Spleen (tissue), 11 donors: ENCODE data around the gene DCX. TPM values are rescaled to one million over a fixed set of nuclear protein-coding genes. Genes with fewer than 3 reads are reported as not detected.

Experiments
- DNase-seq: peaks from one replicate; pipeline ENCODE4 v3.0.0-alpha.2; 2020
- H3K27ac ChIP-seq, 8 donors: fragments of 200-600 bp; sonication (generic) in 7 of 8; 1 replicate in 4 of 8; 2 replicates in 4 of 8; pipeline versions ENCODE4 v1.5.0 to v1.8.0; 2016 to 2021; ENCODE audit warnings: inconsistent platforms in 4 of 8, mild to moderate bottlenecking in 4 of 8, moderate library complexity in 1 of 8
- H3K27me3 ChIP-seq, 7 donors: fragments of 200-600 bp; sonication (generic) in 6 of 7; replicated peaks in 1 of 7; 1 replicate in 4 of 7; 2 replicates in 3 of 7; pipeline versions ENCODE4 v1.5.0 to v1.8.0; 2016 to 2021; ENCODE audit warnings: inconsistent platforms in 3 of 7, mild to moderate bottlenecking in 1 of 7
- H3K36me3 ChIP-seq, 6 donors: fragments of 200-600 bp; sonication (generic) in 5 of 6; 1 replicate in 4 of 6; 2 replicates in 2 of 6; pipeline versions ENCODE4 v1.5.0 to v1.8.0; 2016 to 2021; ENCODE audit warnings: inconsistent platforms in 2 of 6
- H3K4me1 ChIP-seq, 6 donors: fragments of 200-600 bp; sonication (generic) in 5 of 6; 1 replicate in 3 of 6; 2 replicates in 3 of 6; pipeline versions ENCODE4 v1.5.0 to v1.8.0; 2016 to 2021; ENCODE audit warnings: inconsistent platforms in 3 of 6
- H3K4me3 ChIP-seq, 8 donors: fragments of 200-600 bp; sonication (generic) in 7 of 8; 1 replicate in 4 of 8; 2 replicates in 4 of 8; pipeline versions ENCODE4 v1.5.0 to v1.8.0; 2016 to 2021; ENCODE audit warnings: inconsistent platforms in 4 of 8, mild to moderate bottlenecking in 4 of 8, moderate library complexity in 2 of 8
- H3K9me3 ChIP-seq, 8 donors: fragments of 200-600 bp; sonication (generic) in 7 of 8; 1 replicate in 4 of 8; 2 replicates in 4 of 8; pipeline versions ENCODE4 v1.5.0 to v1.8.0; 2016 to 2021; ENCODE audit warnings: inconsistent platforms in 4 of 8
- POLR2A ChIP-seq, 3 donors: fragments of 450-650 bp; IDR thresholded peaks; one replicate each; pipeline ENCODE4 v1.5.1; 2017; ENCODE audit warnings: antibody characterized with exemption in 3 of 3, mild to moderate bottlenecking in 1 of 3
- POLR2AphosphoS5 ChIP-seq, 3 donors: sonication (generic); formaldehyde crosslinking; IDR thresholded peaks; one replicate each; pipeline ENCODE4 v1.5.1; 2017; ENCODE audit warnings: antibody characterized with exemption in 3 of 3
- WGBS, 5 donors: extraction: QIAGEN DNeasy Blood & Tissue Kit in 3 of 5; methylation state at CpG; one replicate each; pipeline versions ENCODE4 v1.1.5 to v1.1.7; 2013 to 2018; 5-methylcytosine and 5-hydroxymethylcytosine counted together
- intact Hi-C: fragments of 100-400 bp; cut with DNase I; formaldehyde crosslinking; loops from one replicate; pipeline ENCODE4 v1.15.0; 2023; ENCODE audit warnings: low total_unique reads
- polyA plus RNA-seq, 3 donors: library from polyadenylated mRNA; stranded (reverse); fragments of 200-250 nt; gene quantifications; one replicate each; pipeline ENCODE4 v1.2.1, GENCODE V29; 2013
- total RNA-seq, 7 donors: library from RNA; depleted of rRNA in 3 of 7; stranded (reverse); fragments of >200 nt in 3 of 7; fragmentation: NEBNext Ultra II Directional in 4 of 7; extraction: Animal tissue kit (Norgen Biotek cat#: 25700) in 4 of 7; gene quantifications; one replicate each; pipeline versions ENCODE4 v1.1.0 to v1.2.1, GENCODE V29; 2016 to 2021
- TF ChIP-seq, protein P1 (sequence below), 11 experiments: fragments of 200-600 bp in 7 of 11; fragments of 450-650 bp in 4 of 11; sonication (generic) in 4 of 11; IDR thresholded peaks in 8 of 11; conservative IDR thresholded peaks in 3 of 11; 1 replicate in 7 of 11; 2 replicates in 4 of 11; pipeline versions ENCODE4 v1.4.0 to v1.8.0; 2016 to 2021; ENCODE audit warnings: antibody characterized with exemption in 11 of 11, inconsistent platforms in 4 of 11, mild to moderate bottlenecking in 1 of 11
- donor health status: healthy with polysubstance abuse.
- donor health status: DM: no; HTN: no; CAD: no; lungs with moderate emphysema.
- donor health status: DM: no; HTN: no; CAD: no.
- donor health status: Bipolar disorder and iron deficiency.
- donor health status: healthy.
- donor health status: DM: no; HTN: no; CAD: no.
- donor health status: DM: yes; HTN: yes; CAD: no.

The DCX gene
- total and polyA plus RNA-seq, 10 donors, result 0.02 to 0.06 (median 0.02) TPM; not detected in 7

DNA sequence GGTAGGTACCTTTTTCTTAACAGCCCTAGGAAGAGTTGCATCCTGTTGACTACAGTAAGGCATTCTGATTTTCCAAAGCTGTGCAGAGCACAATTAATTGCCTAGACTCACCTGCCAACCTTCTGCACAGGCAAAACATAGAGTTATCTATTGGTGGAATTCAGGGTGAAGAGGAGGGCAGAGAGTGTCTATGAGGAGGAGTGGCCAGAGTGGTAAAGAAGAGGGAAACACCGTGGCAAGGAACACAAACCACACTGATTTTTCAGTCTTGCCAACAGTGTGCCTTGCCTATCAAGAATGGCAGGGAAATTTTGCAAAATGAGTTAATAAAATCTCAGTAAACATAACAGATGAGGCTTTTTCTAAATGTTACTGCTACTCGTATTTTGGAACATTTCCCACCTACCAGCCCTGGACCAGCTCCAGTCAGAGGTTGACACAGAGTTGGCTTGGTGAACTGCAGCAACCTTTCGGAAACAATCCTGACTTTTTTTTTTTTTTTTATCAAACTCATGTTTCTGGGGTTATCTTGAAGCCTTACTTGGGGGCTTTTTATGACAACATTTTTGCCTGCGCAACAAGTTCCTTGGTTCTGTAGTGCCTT lies 73.8 kb downstream of the DCX start:
- intact Hi-C loops, result no loop called here
- TF ChIP-seq POLR2AphosphoS5 (IDR thresholded peaks at IDR 0.05), result no peak
- TF ChIP-seq, protein P1, sequence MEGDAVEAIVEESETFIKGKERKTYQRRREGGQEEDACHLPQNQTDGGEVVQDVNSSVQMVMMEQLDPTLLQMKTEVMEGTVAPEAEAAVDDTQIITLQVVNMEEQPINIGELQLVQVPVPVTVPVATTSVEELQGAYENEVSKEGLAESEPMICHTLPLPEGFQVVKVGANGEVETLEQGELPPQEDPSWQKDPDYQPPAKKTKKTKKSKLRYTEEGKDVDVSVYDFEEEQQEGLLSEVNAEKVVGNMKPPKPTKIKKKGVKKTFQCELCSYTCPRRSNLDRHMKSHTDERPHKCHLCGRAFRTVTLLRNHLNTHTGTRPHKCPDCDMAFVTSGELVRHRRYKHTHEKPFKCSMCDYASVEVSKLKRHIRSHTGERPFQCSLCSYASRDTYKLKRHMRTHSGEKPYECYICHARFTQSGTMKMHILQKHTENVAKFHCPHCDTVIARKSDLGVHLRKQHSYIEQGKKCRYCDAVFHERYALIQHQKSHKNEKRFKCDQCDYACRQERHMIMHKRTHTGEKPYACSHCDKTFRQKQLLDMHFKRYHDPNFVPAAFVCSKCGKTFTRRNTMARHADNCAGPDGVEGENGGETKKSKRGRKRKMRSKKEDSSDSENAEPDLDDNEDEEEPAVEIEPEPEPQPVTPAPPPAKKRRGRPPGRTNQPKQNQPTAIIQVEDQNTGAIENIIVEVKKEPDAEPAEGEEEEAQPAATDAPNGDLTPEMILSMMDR (IDR thresholded peaks at IDR 0.05 in 8 of 11, conservative IDR thresholded peaks at IDR 0.05 in 3 of 11), result no peak
- no peak for TF ChIP-seq POLR2A (IDR thresholded peaks at IDR 0.05)

DNA sequence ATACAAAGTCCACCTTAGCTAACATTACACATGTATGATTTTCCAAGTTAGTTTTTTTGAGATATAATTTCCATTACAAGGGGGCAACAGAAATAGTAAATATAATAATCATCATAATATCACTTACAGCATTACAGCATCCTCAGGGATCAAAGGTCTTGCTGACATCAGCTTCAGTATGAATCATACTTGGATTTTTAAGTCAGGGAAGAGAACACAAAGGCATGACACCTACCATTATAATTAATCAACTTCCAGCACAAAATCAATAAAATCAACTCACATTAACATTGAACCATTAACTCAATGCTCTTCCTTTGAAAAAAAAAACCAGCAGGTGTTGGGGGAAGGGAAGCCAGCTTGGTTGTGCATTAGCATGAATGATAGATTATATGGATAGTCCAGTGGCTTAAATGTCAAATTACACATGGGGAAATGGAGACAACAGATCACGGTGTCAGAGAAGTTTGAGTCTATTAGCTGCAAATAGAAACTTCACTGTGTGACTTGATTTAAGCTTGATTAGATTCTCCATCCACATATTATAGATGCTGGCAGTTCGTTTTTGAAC lies 74.8 kb downstream of the DCX start:
- TF ChIP-seq POLR2AphosphoS5 (IDR thresholded peaks at IDR 0.05), result no peak
- no peak for TF ChIP-seq POLR2A (IDR thresholded peaks at IDR 0.05)
- TF ChIP-seq, protein P1 (IDR thresholded peaks at IDR 0.05 in 8 of 11, conservative IDR thresholded peaks at IDR 0.05 in 3 of 11), result no peak
- DNase-seq, result no peak
- intact Hi-C loops, result no loop called here
- Histone ChIP-seq H3K9me3 (no peaks in the 10 kb centered on the region), H3K4me1 (no peaks in the 10 kb centered on the region), H3K27ac (no peak overlapping the region), H3K4me3 (no peak overlapping the region), H3K27me3 (peaks cover 0 to 13% (median 0%) of the 10 kb centered on the region in 7 donors), H3K36me3 (no peaks in the 10 kb centered on the region)
- WGBS, 5 donors, result 44 to 62% (median 51%) methylated on average over 2 of the region's 2 CpGs

More for the DNA sequence above, 73.8 kb downstream of the DCX start:
- H3K9me3 ChIP-seq, result no peaks in the 10 kb centered on the region
- H3K27ac ChIP-seq, result no peak overlapping the region
- H3K4me3 ChIP-seq, result no peak overlapping the region
- H3K4me1 ChIP-seq, result no peaks in the 10 kb centered on the region
- DNase-seq, result no peak
- H3K36me3 ChIP-seq, result no peaks in the 10 kb centered on the region
- 75 to 84% (median 79%) methylated on average over 4 of the region's 4 CpGs for WGBS, 5 donors
- H3K27me3 ChIP-seq, result peaks cover 0 to 13% (median 0%) of the 10 kb centered on the region in 7 donors

DNA sequence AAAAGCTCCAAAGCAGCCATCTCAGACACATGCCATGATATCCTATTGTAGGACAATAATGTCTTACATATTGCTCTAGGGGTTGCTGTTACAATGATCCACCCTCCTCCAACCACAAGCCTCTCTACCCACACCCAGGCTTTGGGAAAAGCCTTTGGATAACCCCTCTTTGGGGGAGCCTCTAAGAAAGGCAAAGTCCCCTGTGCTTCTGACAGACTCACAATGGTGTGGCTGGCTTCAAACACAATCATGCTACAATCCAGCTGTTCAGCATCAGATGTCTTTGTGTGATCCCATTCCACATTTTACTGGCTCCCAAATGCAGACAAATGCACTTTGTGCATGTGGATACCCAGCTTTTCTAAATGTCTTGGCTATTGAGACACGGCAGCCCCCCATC lies 75.9 kb downstream of the DCX start:
- DNase-seq, result no peak
- H3K4me1 ChIP-seq, result no peaks in the 10 kb centered on the region
- peaks cover 0 to 13% (median 0%) of the 10 kb centered on the region in 7 donors for H3K27me3 ChIP-seq
- H3K9me3 ChIP-seq, result no peaks in the 10 kb centered on the region
- no peak overlapping the region for H3K27ac ChIP-seq
- H3K4me3 ChIP-seq, result no peak overlapping the region
- TF ChIP-seq POLR2AphosphoS5 (IDR thresholded peaks at IDR 0.05) (no peak), POLR2A (IDR thresholded peaks at IDR 0.05) (no peak)
- TF ChIP-seq, protein P1 (IDR thresholded peaks at IDR 0.05 in 8 of 11, conservative IDR thresholded peaks at IDR 0.05 in 3 of 11), result no peak
- WGBS, 5 donors, result 64 to 88% (median 80%) methylated on average over 1 of the region's 1 CpG
- intact Hi-C loops, result no loop called here
- H3K36me3 ChIP-seq, result no peaks in the 10 kb centered on the region

DNA sequence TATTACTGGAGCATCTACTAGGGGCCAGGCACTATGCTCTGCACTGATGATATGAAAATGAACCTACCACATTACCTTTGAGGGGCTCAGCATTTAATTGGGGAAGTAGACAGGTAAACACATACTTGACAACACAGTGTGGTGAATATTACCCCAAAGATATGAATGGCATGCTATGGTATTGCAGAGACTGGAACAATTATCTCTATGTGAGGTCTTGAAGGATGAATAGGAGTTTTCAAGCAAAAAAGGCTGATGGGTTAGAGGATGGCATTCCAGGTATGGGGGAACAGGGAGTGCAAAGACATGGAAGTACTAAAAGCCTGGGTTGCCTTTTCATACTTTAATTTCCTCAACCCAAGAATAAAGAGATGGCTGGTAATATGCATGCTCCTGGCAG lies 82.6 kb downstream of the DCX start:
- DNase-seq, result no peak
- Histone ChIP-seq H3K27ac (no peak overlapping the region), H3K4me3 (no peak overlapping the region), H3K36me3 (no peaks in the 10 kb centered on the region), H3K4me1 (no peaks in the 10 kb centered on the region), H3K27me3 (peaks cover 0 to 7% (median 0%) of the 10 kb centered on the region in 7 donors), H3K9me3 (no peaks in the 10 kb centered on the region)
- TF ChIP-seq POLR2AphosphoS5 (IDR thresholded peaks at IDR 0.05) (no peak), POLR2A (IDR thresholded peaks at IDR 0.05) (no peak)
- TF ChIP-seq, protein P1 (IDR thresholded peaks at IDR 0.05 in 8 of 11, conservative IDR thresholded peaks at IDR 0.05 in 3 of 11), result no peak
- intact Hi-C loops, result no loop called here
